Activated T-cell treated with anti-CD3 and anti-CD28 coated beads for 1 hour (primary cell): ENCODE measurements around the gene ZNF133.
A peak's percentile ranks its signal among the peaks of the same experiment; 100 is the strongest.
"Not testable (repeated sequence)": the region's sequence is repeated elsewhere in the genome, so short reads cannot be mapped to it uniquely, and the experiment has no call there.

Source experiments
- DNase-seq: peaks from one replicate; pipeline ENCODE4 v3.0.0-alpha.2; 2020; ENCODE audit warnings: low read depth

The ZNF133 gene

DNA sequence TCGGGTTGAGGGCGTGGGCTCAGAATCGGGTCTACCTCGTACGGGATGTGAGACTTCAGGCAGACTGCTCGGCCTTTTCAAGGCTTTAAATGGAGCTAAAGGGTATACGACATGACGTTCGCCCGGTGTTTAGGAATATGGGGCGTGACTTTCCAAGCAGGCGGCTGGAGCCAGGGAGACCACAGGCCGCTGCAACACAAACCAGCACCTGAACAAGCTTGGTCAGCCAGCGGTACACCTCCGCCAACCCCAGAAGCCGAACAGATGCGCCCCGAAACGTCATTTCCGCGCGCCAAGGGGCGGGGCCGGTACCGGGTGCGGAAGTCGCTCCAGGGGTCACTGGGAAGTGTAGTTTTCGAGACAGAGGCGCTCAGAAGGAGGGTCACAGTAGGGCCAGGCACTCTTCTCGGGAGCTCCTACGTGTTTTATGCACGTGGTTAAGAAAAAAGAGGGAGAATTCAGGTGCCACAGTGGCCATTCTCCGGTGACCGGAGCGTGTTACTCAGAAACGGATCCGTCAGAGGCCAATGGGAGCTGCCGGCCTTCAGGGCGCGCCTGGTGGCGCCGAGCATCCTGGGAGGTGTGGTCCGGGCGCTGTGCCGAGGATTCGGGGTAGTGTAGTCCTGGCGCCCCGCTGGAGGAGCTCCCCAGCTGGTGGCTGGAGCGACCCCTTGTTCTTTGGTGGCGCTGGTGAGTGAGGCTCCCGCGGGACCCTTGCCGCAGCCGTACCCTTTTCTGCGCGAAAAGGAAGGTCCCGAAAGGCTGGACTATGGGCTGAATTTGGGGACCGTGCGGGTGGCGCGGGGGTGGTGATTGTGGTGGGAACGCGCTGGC is at the start of gene ZNF133:
Gene ZNF133, plus strand, starts transcription at position 613 of the 834 bp plus-strand sequence. CDS start 17,160 bp downstream, outside the sequence.
- DNase-seq = peak; percentile 97

DNA sequence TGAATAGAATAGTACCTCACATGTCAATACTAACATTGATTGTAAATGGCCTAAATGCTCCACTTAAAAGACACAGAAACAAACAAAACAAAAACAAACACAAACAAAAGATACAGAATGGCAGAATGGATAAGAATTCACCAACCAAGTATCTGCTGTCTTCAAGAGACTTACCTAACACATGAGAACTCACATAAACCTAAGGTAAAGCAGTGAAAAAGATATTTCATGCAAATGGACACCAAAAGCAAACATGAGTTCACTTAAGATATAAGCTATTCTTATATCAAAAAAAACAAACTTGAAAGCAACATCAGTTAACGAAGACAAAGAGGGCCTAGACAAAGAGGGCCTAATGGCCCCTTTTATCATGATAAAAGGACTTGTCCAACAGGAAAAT is 47.3 kb upstream of the ZNF133 start:
- DNase-seq = no peak

DNA sequence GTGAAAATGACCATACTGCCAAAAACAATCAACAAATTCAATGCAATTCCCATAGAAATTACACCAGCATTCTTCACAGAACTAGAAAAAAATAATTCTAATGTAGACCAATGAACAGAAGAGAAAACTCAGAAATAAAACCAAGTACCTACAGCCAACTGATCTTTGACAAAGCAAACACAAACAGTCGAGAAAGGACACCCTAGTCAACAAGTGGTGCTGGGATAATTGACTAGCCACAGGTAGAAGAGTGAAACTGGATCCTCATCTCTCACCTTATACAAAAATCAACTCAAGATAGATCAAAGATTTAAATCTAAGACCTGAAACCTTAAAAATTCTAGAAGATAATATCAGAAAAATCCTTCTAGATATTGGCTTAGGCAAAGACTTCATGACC is 44.5 kb upstream of the ZNF133 start:
- no peak for DNase-seq

DNA sequence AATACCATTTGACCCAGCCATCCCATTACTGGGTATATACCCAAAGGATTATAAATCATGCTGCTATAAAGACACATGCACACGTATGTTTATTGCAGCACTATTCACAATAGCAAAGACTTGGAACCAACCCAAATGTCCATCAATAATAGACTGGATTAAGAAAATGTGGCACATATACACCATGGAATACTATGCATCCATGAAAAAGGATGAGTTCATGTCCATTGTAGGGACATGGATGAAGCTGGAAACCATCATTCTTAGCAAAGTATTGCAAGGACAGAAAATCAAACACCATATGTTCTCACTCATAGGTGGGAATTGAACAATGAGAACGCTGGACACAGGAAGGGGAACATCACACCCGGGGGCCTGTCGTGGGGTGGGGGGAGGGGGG is 39.8 kb upstream of the ZNF133 start:
- not testable (repeated sequence) for DNase-seq

DNA sequence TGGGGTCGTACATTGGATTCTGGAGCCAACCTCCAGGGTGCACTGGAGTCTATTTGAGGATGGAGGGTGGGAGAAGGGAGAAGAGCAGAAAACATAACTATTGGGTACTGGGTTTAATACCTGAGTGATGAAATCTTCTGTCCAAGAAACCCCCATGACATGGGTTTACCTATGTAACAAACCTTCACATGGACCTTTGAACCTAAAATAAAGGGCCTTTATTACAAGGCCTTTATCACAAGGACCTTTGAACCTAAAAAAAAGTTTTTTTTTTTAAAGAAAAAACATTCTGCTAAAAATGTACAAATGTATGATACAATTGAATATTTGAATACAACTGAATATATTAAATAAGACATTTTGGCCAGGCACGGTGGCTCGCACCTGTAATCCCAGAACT is 38.1 kb upstream of the ZNF133 start:
- DNase-seq = no peak

DNA sequence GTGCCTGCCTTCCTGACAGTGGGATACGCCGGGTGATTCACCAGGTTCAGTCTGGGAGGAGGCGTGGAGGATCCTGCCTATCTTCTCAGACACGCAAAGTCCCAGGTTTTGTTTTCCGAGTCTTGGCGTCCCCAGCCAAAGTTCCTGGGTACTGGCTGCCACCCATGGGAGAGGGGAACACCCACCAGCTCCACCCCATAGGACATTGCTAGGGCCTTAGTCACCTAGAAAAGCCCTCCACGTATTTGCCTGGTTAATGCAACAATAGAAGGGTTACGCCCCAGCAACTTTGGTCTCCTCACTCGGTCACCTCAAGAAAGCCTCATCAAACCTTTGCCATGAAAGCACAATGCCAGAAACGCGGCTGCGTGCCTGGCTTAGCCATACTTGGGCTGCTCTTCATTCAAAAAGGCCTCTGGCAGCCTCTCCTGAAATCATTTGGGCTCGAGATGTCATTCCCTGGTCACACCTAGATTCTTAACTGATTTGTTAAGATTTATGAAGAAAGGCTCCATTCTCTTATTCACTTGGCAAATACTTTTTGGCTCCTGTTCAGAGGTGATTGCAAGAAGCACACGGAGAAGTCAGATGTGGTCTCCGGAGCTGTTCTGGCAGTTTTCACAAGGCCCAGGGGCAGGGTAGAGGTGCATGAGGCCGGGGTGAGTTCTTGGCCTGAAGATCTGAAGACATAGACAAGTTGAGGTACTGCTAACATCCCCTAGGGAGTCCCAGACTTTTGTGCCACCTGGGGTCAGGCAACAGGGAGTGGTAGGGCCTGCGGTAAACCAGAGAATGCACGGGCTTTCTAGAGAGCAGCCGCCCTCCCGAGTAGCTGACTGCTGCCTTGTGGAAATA is 35.5 kb upstream of the ZNF133 start:
- no peak for DNase-seq

DNA sequence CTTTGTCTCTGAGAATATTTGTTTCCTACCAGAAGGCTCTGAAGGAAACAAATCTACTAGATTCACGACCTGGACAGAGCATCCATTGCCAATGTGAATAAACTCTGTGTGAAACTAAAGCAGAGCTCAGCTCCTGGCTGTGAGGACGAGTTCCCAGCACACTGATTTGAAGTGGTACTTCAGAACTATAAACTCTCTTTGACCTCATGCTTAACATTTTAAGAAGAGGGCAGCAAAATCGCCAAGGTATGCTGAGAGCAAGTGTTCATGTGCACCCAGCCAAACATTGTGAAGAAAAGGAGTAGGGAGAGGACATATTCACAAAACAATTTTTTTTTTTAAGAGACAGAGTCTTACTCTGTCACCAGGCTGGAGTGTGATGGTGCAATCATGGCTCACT is 33.7 kb upstream of the ZNF133 start:
- no peak for DNase-seq

DNA sequence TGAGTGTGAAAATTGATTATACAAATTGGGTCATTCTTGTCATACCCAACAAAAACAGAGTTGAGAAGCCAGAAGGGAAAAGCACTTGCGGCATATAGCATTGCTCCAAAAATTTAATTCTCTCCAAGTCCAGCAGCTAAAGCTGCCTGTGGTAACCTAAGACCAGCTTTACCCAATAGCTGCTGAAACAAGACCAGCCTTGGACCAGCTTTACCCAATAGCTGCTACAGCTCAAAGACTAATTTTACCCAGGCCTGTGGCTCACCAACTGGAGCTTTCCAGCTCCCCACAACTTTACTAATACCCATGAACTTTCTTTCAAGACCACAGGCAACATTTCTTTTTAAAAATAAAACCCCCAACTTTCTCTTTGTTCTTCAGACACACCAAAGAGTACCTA is 32.8 kb upstream of the ZNF133 start:
- no peak for DNase-seq

DNA sequence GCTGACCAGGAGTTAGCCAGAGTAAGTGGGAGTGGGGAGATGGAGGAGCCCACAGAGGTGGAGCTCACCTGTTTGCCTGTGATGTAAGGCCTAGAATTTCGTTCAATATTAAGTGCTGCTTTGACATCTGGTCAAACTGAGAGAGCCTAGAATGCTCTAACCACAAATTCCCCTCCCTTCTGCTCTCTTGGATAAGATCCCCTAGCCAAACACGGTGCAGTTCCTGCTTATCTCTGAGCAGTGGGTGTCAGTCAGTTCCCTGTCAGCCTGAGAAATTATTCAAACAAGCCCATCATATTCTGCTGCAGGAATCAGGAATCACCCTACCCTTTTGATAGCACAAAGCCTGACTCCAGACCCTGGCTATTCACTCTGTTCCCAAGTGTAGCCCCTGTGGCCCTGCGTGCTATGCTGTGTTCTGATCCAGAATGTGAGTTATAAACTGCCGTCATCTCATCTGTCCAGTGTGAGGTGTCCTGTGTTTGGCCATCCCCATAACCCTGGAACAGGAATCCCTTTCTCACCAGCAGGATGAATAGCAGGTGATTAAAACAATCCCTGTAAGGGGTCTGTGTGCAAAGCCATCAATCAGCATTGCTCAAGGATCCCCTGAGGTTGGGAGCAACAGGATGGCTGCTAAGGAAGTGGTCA is 31.8 kb upstream of the ZNF133 start:
- no peak for DNase-seq

DNA sequence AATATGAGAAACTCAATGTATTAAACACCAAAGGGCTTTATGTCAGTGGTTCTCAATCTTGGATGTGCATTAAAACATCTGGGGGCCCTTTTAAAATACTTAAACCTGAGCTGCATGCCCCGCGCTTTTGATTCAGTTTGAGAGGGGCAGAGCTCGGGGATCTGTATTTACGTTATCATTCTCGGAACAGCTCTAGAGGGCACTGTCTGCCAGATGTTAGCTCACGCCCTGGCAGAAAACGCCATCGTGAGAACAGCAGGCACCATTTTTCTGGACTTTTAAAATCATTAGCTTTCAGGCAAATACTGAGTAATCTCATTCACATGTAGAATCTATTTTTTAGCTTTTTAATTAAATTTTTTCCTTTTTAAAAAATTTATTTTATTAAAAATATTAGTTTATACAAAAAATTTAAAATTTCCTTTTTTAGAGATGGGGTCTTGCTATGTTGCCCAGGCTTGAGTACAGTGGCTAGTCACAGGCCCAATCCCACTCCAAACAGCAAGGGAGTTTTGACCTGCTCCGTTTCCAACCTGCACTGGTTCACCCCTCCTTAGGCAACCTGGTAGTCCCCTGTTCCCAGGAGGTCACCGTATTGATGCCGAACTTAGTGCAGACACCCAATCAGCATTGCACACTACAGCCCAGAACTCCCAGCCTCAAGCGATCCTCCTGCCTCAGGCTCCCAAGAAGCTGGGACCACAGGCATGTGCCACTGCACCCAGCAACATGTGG is 30.0 kb upstream of the ZNF133 start:
- DNase-seq = no peak

DNA sequence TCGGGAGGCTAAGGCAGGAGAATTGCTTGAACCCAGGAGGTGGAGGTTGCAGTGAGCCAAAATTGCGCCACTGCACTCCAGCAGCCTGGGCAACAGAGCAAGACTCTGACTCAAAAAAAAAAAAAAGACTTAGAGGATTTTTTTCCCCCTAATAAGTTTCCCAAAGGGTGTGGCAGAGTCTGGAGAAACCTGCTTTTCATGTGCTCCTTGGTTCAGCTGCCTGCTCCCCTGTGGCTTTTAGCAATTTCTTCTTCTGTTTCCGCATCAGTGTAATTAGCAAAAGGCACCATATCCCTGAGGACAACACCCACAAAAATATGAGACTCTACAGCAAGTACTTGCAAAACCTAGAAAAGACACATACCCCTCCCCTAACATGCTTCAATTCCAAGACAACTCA is 28.6 kb upstream of the ZNF133 start:
- no peak for DNase-seq

DNA sequence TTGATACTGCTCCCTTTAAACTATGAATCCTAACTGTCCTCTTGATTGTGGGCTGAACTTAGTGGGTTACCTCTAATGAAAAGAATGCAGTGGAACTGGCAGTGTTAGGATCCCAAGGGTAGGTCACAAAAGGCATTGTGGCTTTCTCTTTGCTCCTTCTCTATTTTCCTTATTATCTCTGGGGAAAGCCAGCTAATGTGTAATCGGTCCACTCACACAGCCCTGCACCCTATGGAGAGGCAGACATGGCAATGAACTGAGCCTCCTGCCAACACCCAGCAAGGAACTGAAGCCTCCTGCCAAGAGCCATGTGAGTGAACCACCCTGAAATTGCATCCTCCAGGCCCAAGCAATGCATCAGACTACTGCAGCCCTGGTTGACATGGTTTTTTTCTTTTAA is 24.6 kb upstream of the ZNF133 start:
- no peak for DNase-seq

DNA sequence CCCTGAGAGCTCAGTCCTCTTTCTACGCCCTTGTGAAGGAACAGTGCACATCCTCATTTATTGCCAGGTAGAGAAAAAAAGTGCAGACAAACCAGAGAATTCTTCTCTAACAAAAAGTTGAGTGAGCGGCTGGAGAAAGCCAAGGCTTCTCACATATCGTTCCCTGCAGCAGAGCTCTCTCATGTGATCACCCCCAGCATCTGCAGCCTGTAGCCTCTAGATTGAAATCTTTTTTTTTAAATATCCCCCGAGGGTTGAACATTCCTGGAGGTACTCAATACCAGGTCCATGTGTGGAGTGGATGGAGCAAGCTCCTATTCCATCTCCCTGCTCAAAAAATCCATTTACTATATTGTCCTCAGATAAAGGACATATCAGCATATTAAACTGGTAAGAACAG is 22.9 kb upstream of the ZNF133 start:
- no peak for DNase-seq

DNA sequence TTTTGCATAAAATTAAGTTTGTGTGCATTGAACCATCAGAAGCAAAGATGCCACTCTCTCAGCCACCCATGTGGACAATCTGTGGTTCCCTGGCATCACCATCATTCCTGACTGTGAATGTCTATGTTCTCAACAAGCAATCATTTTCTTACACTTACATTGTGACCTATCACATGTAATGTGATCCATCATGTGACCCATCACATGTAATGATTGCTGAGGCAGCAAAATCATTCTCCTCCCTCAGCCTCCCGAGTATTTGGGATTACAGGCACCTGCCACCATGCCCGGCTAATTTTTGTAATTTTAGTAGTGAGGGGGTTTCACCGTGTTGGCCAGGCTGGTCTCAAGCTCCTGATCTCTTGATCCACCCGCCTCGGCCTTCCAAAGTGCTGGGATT is 22.0 kb upstream of the ZNF133 start:
- DNase-seq = no peak

DNA sequence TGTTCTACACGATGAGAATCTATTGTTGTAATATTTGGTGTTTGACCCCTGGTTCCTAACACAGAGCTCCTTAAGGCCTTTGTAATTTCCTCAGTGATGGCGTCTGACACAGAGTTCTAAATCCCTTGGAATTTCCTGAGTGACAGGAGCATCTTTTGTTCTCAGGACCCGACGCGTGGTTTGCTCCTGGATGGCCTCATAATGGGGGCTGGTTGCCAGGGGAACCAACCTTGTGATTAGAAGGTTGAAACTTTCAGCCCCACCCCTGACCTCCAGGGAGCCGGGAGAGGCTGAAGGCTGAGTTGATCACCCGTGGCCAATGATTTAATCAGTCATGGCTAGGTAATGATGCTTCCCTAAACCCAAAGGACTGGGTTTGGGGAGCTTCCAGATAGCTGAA is 20.5 kb upstream of the ZNF133 start:
- no peak for DNase-seq

DNA sequence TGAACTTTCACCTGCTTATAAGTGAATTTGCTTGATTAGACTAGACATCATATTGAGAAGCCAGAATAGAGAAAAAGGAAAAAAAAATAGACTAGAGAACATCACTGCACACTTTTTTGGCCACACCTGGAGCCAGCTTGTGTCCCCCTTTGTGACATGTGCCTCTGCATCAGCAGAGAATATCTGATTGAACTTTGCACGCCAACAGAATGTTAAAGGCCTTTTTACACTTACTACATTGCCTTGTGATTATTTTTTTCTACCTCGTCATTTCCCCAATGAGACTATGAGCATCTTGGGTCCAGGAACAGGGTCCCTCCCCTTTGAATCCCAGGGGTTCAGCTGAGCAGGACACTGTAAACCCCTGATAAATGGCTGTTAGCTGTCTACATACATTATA is 17.2 kb upstream of the ZNF133 start:
- no peak for DNase-seq

DNA sequence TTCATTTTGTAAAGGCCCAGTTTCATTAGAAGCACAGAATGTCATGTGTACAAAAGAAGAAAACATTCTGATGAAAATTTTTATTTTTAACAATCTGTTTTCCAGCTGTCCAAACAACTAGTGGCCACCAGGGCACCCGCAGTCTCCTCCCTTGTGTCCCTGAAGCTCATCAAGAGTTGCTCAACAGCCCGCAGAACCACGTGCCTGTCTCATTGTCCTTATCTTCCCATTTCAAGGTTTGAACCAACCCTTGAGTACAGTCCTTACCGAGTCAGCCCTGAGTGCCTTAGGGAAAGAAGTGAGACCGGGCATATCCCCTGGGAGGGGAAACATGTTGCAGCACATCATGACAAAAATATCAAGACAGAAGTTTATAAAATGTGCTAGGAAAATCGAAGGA is 15.9 kb upstream of the ZNF133 start:
- DNase-seq = no peak

DNA sequence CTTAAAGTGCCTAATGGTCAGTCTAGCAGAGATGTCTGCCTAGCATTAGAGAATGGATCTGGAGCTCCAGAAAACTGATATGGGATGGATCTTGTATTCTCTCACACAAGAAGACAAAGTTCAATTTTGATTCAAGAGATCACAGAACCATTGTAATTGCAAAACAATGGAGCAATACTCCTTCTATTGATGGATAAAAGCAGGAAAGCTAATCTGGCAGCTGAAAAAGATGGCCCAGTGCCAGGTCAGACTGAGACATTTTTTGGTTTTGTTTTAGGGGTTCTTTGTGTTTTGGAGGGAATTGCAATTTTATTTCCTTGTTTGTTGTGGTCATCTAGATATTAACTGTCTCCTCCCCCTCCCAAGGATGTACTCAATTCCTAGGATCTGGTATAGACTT is 14.6 kb upstream of the ZNF133 start:
- DNase-seq = no peak

DNA sequence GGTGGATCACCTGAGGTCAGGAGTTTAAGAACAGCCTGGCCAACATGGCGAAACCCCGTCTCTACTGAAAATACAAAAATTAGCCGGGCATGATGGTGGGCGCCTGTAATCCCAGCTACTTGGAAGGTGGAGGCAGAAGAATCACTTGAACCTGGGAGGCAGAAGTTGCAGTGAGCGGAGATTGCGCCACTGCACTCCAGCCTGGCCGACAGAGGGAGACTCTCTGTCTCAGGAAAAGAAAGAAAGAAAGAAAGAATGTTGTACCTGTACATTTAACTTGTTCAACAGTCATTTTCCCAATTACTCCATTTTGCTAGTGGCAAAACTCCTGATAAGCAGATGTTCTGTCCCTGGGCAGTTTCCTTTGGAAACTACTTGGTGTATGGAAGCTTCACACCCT is 12.4 kb upstream of the ZNF133 start:
- DNase-seq = not testable (repeated sequence)

DNA sequence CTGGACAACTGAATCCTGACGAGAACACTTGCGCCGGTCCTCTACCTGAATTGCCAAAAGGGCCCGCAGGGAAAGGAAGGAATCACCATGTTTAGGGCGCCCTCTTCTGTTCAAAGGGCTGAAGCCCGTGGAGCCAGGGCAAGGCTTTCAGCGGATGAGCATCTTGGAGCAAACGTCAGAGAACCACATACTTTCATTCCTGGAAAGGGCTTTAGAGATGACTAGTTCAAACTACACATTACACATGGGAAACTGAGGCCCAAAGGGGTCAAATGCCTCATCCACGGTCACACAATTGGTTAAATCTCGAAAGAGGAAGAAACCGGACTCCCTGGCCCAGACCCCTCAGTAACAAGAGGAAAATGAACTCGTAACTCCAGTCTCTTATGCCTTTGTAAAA is 11.5 kb upstream of the ZNF133 start:
- DNase-seq = peak; percentile 21

DNA sequence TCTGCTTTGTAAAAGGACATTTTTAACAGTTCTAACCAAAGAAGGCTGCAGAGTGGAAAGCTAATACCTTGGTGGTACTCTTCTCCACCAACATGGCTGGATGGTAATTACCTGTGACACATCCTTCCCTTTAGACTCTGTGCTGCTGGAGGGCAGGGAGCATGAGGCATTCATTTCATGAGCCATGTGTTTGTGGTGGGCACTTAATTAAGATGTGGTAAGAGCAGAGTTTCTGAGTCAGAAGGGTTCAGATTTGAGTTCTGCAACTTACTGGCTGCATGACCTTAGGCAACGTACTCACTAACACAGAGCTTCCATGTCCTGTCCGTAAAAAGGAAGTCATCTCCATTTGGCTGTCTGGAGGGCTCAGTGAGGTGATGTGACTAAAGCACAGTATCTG is 9.1 kb upstream of the ZNF133 start:
- no peak for DNase-seq
